Adipocyte (in vitro differentiated cells): ENCODE data around the gene COQ9.

Experiments used
- DNase-seq: peaks from one replicate; pipeline ENCODE4 v3.0.0-alpha.2; 2015; ENCODE audit warnings: low read depth
- H3K27me3 ChIP-seq: replicated peaks from 2 replicates; pipeline ENCODE4 v1.7.0; 2013; ENCODE audit warnings: mild to moderate bottlenecking, low read length, moderate library complexity; ENCODE audit not compliant: control insufficient read depth, insufficient read depth
- H3K36me3 ChIP-seq: 2 replicates; pipeline ENCODE4 v1.7.0; 2013; ENCODE audit warnings: low read length, mild to moderate bottlenecking, moderate library complexity; ENCODE audit not compliant: control insufficient read depth, insufficient read depth, severe bottlenecking
- H3K4me1 ChIP-seq: 2 replicates; pipeline ENCODE4 v1.7.0; 2013; ENCODE audit warnings: mild to moderate bottlenecking, low read length, moderate library complexity; ENCODE audit not compliant: control insufficient read depth, insufficient read depth
- H3K4me3 ChIP-seq: 2 replicates; pipeline ENCODE4 v1.7.0; 2013; ENCODE audit warnings: mild to moderate bottlenecking, low read length, moderate library complexity
- H3K9ac ChIP-seq: 2 replicates; pipeline ENCODE4 v1.7.0; 2013; ENCODE audit warnings: mild to moderate bottlenecking, low read length, moderate library complexity
- H3K9me3 ChIP-seq: 2 replicates; pipeline ENCODE4 v1.7.0; 2013; ENCODE audit warnings: mild to moderate bottlenecking, low read length, moderate library complexity; ENCODE audit not compliant: control insufficient read depth

COQ9 gene

GRCh38 chr16:57508035-57508425 lies 60.8 kb downstream of the COQ9 start:
- Histone ChIP-seq H3K4me1 (no peaks in the 10 kb centered on the region), H3K4me3 (no peak overlapping the region), H3K9ac (no peak overlapping the region), H3K36me3 (no peaks in the 10 kb centered on the region), H3K27me3 (peaks cover 48% of the 10 kb centered on the region), H3K9me3 (no peaks in the 10 kb centered on the region)
- DNase-seq: no peak

GRCh38 chr16:57509231-57509923 lies 62.1 kb downstream of the COQ9 start:
- DNase-seq: no peak
- Histone ChIP-seq H3K9ac (no peak overlapping the region), H3K27me3 (peaks cover 36% of the 10 kb centered on the region), H3K4me1 (no peaks in the 10 kb centered on the region), H3K36me3 (no peaks in the 10 kb centered on the region), H3K9me3 (no peaks in the 10 kb centered on the region), H3K4me3 (no peak overlapping the region)

GRCh38 chr16:57510016-57510871 lies 63.0 kb downstream of the COQ9 start:
- Histone ChIP-seq H3K4me3 (no peak overlapping the region), H3K27me3 (peaks cover 28% of the 10 kb centered on the region), H3K9me3 (no peaks in the 10 kb centered on the region), H3K9ac (no peak overlapping the region), H3K4me1 (no peaks in the 10 kb centered on the region), H3K36me3 (no peaks in the 10 kb centered on the region)
- no peak for DNase-seq
